HEK293 (cell line): ENCODE results near the gene MACROH2A2.

Experiments
- CTCF ChIA-PET: fragments of 350-600 bp; formaldehyde crosslinking; extraction: SDS; loops from one replicate; lab custom pipeline; 2021; ENCODE audit warnings: antibody characterized with exemption; lab: Yijun Ruan, JAX
- POLR2A ChIA-PET: fragments of 300-600 bp; formaldehyde crosslinking; extraction: SDS; loops from one replicate; lab custom pipeline; 2020; ENCODE audit warnings: antibody characterized with exemption, inconsistent platforms; lab: Yijun Ruan, JAX
- H3K27ac ChIP-seq: fragments of 200-500 bp; sonication (Bioruptor generic); 2 replicates; pipeline ENCODE4 v1.5.1; 2014; ENCODE audit warnings: low read depth, low read length, control low read depth, inconsistent platforms; ENCODE audit errors: extremely low read depth
- H3K36me3 ChIP-seq, 2 experiments: fragments of 200-500 bp in 1 of 2; sonication (Bioruptor generic) in 1 of 2; 1 replicate in 1 of 2; 2 replicates in 1 of 2; pipeline ENCODE4 v1.5.1; 2014 to 2017; ENCODE audit warnings: inconsistent platforms in 2 of 2, low read length in 2 of 2; ENCODE audit not compliant: control insufficient read depth in 2 of 2, insufficient read depth in 1 of 2
- H3K4me1 ChIP-seq: fragments of 200-500 bp; sonication (Bioruptor generic); 2 replicates; pipeline ENCODE4 v1.5.1; 2014; ENCODE audit warnings: mild to moderate bottlenecking, low read length, inconsistent platforms; ENCODE audit not compliant: control insufficient read depth, insufficient read depth
- H3K4me3 ChIP-seq: 2 replicates; pipeline ENCODE4 v1.5.1; 2011; ENCODE audit warnings: low read depth, mild to moderate bottlenecking, control low read depth, low read length, moderate library complexity
- H3K9me3 ChIP-seq: fragments of 200-500 bp; sonication (Bioruptor generic); 2 replicates; pipeline ENCODE4 v1.5.1; 2014; ENCODE audit warnings: low read depth, low read length, inconsistent platforms; ENCODE audit not compliant: control insufficient read depth, insufficient read depth
- BCL11A ChIP-seq: fragments of 450-650 bp; formaldehyde crosslinking; IDR thresholded peaks from 2 replicates; pipeline ENCODE4 v1.5.1; 2016; ENCODE audit warnings: low read depth, missing biosample characterization, missing genetic modification characterization
- GLI4 ChIP-seq: fragments of 450-650 bp; formaldehyde crosslinking; IDR thresholded peaks from 2 replicates; pipeline ENCODE4 v1.5.1; 2016; ENCODE audit warnings: missing biosample characterization, missing genetic modification characterization
- MZF1 ChIP-seq: fragments of 450-650 bp; formaldehyde crosslinking; IDR thresholded peaks from 2 replicates; pipeline ENCODE4 v1.5.1; 2017; ENCODE audit warnings: missing biosample characterization, missing genetic modification characterization, borderline replicate concordance
- YY1 ChIP-seq: fragments of 450-650 bp; formaldehyde crosslinking; IDR thresholded peaks from 2 replicates; pipeline ENCODE4 v1.5.1; 2018; ENCODE audit warnings: missing biosample characterization, missing genetic modification characterization
- ZBTB20 ChIP-seq: fragments of 450-650 bp; formaldehyde crosslinking; IDR thresholded peaks from 2 replicates; pipeline ENCODE4 v1.5.1; 2016; ENCODE audit warnings: missing biosample characterization, missing genetic modification characterization
- ZNF2 ChIP-seq: fragments of 450-650 bp; formaldehyde crosslinking; IDR thresholded peaks from 2 replicates; pipeline ENCODE4 v1.5.1; 2016; ENCODE audit warnings: missing biosample characterization, missing genetic modification characterization
- ZNF202 ChIP-seq: fragments of 450-650 bp; formaldehyde crosslinking; IDR thresholded peaks from 2 replicates; pipeline ENCODE4 v1.5.1; 2016; ENCODE audit warnings: missing biosample characterization, missing genetic modification characterization, borderline replicate concordance
- ZNF211 ChIP-seq: fragments of 450-650 bp; formaldehyde crosslinking; IDR thresholded peaks from 2 replicates; pipeline ENCODE4 v1.5.1; 2016; ENCODE audit warnings: low read depth, missing biosample characterization, missing genetic modification characterization
- ZNF266 ChIP-seq: fragments of 450-650 bp; formaldehyde crosslinking; IDR thresholded peaks from 2 replicates; pipeline ENCODE4 v1.5.1; 2016; ENCODE audit warnings: missing biosample characterization, missing genetic modification characterization, low read depth
- TF ChIP-seq, protein P1 (sequence below): fragments of 450-650 bp; formaldehyde crosslinking; IDR thresholded peaks from 2 replicates; pipeline ENCODE4 v1.5.1; 2016; ENCODE audit warnings: missing biosample characterization, missing genetic modification characterization
- TF ChIP-seq, protein P2 (sequence below): fragments of 450-650 bp; formaldehyde crosslinking; IDR thresholded peaks from 2 replicates; pipeline ENCODE4 v1.5.1; 2016; ENCODE audit warnings: missing biosample characterization, missing genetic modification characterization
- TF ChIP-seq, protein P3 (sequence below): fragments of 450-650 bp; formaldehyde crosslinking; conservative IDR thresholded peaks from 2 replicates; pipeline ENCODE4 v1.5.1; 2016; ENCODE audit warnings: low read depth, missing biosample characterization, missing genetic modification characterization
- TF ChIP-seq, protein P4 (sequence below): fragments of 450-650 bp; formaldehyde crosslinking; IDR thresholded peaks from 2 replicates; pipeline ENCODE4 v1.5.1; 2016; ENCODE audit warnings: missing biosample characterization, missing genetic modification characterization, borderline replicate concordance
- TF ChIP-seq, protein P5 (sequence below): fragments of 450-650 bp; formaldehyde crosslinking; IDR thresholded peaks from 2 replicates; pipeline ENCODE4 v1.5.1; 2017; ENCODE audit warnings: missing biosample characterization, missing genetic modification characterization
- TF ChIP-seq, protein P6 (sequence below): fragments of 450-650 bp; formaldehyde crosslinking; IDR thresholded peaks from 2 replicates; pipeline ENCODE4 v1.5.1; 2017; ENCODE audit warnings: missing biosample characterization, missing genetic modification characterization

The MACROH2A2 gene

DNA sequence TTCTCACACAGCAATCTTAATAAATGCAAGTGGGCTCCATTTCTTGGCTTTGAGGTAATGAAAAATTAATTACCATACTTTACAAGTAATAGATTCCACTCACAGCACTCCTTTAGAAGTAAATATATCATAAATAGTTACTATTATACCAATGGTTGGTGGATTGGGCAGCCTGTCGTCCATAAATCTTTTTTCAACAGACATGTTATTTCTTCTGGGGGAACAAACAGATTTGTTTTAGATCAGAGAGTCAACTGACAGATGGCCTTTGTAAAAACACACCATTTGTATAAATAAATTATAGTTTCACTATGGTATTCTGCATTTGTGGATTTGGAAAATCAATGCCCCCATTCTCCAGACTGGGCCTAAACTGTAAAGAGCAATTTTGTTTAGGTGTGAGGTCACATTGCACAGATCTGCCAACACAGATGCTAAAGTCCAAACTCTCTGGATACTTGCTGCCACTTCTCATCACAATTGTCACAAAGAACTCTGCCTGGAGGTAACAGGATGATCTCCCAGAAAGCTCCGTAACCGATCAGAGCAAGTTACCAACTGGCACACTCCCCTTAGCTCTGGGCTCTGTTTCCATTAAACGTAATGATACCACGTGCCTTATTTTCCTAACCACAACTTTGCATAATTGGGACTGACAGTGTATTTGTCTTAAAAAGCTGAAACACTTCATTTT lies 4.5 kb upstream of the MACROH2A2 start (continued):
- TF ChIP-seq ZNF211, result no peak
- TF ChIP-seq ZNF202 (tag by site-specific recombination), result no peak
- TF ChIP-seq ZBTB20 (tag by site-specific recombination), result no peak
- TF ChIP-seq, protein P1, sequence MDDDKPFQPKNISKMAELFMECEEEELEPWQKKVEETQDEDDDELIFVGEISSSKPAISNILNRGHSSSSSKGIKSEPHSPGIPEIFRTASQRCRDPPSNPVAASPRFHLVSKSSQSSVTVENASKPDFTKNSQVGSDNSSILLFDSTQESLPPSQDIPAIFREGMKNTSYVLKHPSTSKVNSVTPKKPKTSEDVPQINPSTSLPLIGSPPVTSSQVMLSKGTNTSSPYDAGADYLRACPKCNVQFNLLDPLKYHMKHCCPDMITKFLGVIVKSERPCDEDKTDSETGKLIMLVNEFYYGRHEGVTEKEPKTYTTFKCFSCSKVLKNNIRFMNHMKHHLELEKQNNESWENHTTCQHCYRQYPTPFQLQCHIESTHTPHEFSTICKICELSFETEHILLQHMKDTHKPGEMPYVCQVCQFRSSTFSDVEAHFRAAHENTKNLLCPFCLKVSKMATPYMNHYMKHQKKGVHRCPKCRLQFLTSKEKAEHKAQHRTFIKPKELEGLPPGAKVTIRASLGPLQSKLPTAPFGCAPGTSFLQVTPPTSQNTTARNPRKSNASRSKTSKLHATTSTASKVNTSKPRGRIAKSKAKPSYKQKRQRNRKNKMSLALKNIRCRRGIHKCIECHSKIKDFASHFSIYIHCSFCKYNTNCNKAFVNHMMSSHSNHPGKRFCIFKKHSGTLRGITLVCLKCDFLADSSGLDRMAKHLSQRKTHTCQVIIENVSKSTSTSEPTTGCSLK (tag by site-specific recombination), result no peak
- TF ChIP-seq, protein P2, sequence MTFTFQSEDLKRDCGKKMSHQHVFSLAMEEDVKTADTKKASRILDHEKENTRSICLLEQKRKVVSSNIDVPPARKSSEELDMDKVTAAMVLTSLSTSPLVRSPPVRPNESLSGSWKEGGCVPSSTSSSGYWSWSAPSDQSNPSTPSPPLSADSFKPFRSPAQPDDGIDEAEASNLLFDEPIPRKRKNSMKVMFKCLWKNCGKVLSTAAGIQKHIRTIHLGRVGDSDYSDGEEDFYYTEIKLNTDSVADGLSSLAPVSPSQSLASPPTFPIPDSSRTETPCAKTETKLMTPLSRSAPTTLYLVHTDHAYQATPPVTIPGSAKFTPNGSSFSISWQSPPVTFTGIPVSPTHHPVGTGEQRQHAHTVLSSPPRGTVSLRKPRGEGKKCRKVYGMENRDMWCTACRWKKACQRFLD (tag by site-specific recombination), result no peak
- TF ChIP-seq MZF1 (tag by site-specific recombination), result no peak
- no peak for TF ChIP-seq ZNF266 (tag by site-specific recombination)

DNA sequence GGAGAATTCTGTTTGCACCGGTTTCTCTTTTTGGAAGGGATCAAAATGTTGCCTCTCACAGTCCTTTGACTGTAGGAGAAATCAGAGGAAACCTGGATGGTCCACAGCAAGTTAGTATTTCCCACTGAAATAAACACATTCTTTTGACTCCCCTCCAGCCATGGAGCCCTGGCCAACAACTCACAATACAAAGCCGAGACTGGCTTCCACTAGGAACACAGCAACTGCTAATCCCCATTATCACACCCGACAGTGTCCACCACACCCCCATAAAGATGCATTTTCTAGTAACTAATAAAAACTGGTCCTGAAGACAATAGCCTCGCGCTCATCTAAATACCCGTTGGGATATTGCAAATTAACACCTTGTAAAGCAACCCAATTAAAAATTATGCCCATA lies 798 bp upstream of the MACROH2A2 start:
- H3K4me1 ChIP-seq, result peaks cover 15% of the 10 kb centered on the region
- H3K4me3 ChIP-seq, result no peak overlapping the region
- ChIA-PET POLR2A (interaction anchor here (0.5 to 1.5 kb wide), 5 partner anchors 94 to 1741 kb away, joined by 3 to 5 read pairs (median 3); partner anchors contain the start of gene SAR1A), CTCF (interaction anchor here (0.7 to 1.6 kb wide), 5 partner anchors 10 to 498 kb away, joined by 3 to 5 read pairs (median 4); no protein-coding TSS in a partner anchor)
- H3K27ac ChIP-seq, result no peak overlapping the region; the same call in 1 of the 2 replicates
- H3K9me3 ChIP-seq, result no peaks in the 10 kb centered on the region
- H3K36me3 ChIP-seq, result no peaks in the 10 kb centered on the region
- TF ChIP-seq, protein P3, sequence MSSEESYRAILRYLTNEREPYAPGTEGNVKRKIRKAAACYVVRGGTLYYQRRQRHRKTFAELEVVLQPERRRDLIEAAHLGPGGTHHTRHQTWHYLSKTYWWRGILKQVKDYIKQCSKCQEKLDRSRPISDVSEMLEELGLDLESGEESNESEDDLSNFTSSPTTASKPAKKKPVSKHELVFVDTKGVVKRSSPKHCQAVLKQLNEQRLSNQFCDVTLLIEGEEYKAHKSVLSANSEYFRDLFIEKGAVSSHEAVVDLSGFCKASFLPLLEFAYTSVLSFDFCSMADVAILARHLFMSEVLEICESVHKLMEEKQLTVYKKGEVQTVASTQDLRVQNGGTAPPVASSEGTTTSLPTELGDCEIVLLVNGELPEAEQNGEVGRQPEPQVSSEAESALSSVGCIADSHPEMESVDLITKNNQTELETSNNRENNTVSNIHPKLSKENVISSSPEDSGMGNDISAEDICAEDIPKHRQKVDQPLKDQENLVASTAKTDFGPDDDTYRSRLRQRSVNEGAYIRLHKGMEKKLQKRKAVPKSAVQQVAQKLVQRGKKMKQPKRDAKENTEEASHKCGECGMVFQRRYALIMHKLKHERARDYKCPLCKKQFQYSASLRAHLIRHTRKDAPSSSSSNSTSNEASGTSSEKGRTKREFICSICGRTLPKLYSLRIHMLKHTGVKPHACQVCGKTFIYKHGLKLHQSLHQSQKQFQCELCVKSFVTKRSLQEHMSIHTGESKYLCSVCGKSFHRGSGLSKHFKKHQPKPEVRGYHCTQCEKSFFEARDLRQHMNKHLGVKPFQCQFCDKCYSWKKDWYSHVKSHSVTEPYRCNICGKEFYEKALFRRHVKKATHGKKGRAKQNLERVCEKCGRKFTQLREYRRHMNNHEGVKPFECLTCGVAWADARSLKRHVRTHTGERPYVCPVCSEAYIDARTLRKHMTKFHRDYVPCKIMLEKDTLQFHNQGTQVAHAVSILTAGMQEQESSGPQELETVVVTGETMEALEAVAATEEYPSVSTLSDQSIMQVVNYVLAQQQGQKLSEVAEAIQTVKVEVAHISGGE, result no peak
- TF ChIP-seq BCL11A (tag by site-specific recombination), result no peak
- TF ChIP-seq, protein P4, sequence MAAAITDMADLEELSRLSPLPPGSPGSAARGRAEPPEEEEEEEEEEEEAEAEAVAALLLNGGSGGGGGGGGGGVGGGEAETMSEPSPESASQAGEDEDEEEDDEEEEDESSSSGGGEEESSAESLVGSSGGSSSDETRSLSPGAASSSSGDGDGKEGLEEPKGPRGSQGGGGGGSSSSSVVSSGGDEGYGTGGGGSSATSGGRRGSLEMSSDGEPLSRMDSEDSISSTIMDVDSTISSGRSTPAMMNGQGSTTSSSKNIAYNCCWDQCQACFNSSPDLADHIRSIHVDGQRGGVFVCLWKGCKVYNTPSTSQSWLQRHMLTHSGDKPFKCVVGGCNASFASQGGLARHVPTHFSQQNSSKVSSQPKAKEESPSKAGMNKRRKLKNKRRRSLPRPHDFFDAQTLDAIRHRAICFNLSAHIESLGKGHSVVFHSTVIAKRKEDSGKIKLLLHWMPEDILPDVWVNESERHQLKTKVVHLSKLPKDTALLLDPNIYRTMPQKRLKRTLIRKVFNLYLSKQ, result no peak
- TF ChIP-seq ZNF2, result no peak
- no peak for TF ChIP-seq GLI4 (tag by site-specific recombination)
- TF ChIP-seq, protein P5, sequence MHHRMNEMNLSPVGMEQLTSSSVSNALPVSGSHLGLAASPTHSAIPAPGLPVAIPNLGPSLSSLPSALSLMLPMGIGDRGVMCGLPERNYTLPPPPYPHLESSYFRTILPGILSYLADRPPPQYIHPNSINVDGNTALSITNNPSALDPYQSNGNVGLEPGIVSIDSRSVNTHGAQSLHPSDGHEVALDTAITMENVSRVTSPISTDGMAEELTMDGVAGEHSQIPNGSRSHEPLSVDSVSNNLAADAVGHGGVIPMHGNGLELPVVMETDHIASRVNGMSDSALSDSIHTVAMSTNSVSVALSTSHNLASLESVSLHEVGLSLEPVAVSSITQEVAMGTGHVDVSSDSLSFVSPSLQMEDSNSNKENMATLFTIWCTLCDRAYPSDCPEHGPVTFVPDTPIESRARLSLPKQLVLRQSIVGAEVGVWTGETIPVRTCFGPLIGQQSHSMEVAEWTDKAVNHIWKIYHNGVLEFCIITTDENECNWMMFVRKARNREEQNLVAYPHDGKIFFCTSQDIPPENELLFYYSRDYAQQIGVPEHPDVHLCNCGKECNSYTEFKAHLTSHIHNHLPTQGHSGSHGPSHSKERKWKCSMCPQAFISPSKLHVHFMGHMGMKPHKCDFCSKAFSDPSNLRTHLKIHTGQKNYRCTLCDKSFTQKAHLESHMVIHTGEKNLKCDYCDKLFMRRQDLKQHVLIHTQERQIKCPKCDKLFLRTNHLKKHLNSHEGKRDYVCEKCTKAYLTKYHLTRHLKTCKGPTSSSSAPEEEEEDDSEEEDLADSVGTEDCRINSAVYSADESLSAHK (tag by site-specific recombination), result no peak
- no peak for TF ChIP-seq YY1 (tag by site-specific recombination)
- TF ChIP-seq, protein P6, sequence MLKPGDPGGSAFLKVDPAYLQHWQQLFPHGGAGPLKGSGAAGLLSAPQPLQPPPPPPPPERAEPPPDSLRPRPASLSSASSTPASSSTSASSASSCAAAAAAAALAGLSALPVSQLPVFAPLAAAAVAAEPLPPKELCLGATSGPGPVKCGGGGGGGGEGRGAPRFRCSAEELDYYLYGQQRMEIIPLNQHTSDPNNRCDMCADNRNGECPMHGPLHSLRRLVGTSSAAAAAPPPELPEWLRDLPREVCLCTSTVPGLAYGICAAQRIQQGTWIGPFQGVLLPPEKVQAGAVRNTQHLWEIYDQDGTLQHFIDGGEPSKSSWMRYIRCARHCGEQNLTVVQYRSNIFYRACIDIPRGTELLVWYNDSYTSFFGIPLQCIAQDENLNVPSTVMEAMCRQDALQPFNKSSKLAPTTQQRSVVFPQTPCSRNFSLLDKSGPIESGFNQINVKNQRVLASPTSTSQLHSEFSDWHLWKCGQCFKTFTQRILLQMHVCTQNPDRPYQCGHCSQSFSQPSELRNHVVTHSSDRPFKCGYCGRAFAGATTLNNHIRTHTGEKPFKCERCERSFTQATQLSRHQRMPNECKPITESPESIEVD (tag by site-specific recombination), result no peak
